T-cell (primary cell): Measurements from ENCODE around the gene RAPGEF4. TPM values are rescaled to one million over a fixed set of nuclear protein-coding genes. Genes with fewer than 3 reads are reported as not detected.

ENCODE experiments used
- ATAC-seq, 4 experiments: fragments of 200-7000 bp in 3 of 4; fragments of 150-1000 bp in 1 of 4; cut with Tn5 transposase; replicated peaks in 1 of 4; 1 replicate in 3 of 4; 2 replicates in 1 of 4; pipeline ENCODE4 v1.10.0; 2021; ENCODE audit warnings: moderate library complexity in 3 of 4, mild to moderate bottlenecking in 2 of 4, moderate number of reproducible peaks in 1 of 4
- CTCF ChIA-PET, 2 donors: fragments of 300-600 bp; sonication (Branson Sonifier 250); formaldehyde crosslinking; loops; one replicate each; lab custom pipeline; 2022; ENCODE audit warnings: antibody characterized with exemption in 2 of 2; lab: Charles Lee
- POLR2A ChIA-PET, 2 donors: fragments of 300-600 bp; sonication (Branson Sonifier 250); formaldehyde crosslinking; loops; one replicate each; lab custom pipeline; 2022; ENCODE audit warnings: antibody characterized with exemption in 2 of 2; lab: Charles Lee
- DNase-seq, 35 experiments: peaks; one replicate each; pipeline versions ENCODE4 v3.0.0 to v3.0.0-alpha.2; 2013 to 2023
- H3K27ac ChIP-seq: one replicate; pipeline ENCODE4 v1.5.1; 2013; ENCODE audit warnings: low read length
- H3K27me3 ChIP-seq, 2 experiments: replicated peaks in 1 of 2; 1 replicate in 1 of 2; 2 replicates in 1 of 2; pipeline versions ENCODE4 v1.6.1 to v1.7.0; 2013; ENCODE audit warnings: low read length in 1 of 2, mixed read lengths in 1 of 2; ENCODE audit not compliant: control insufficient read depth in 2 of 2, insufficient read depth in 2 of 2; ENCODE audit errors: extremely low read depth in 1 of 2
- H3K36me3 ChIP-seq, 2 donors: 1 replicate in 1 of 2; 2 replicates in 1 of 2; pipeline versions ENCODE4 v1.6.1 to v1.7.0; 2013; ENCODE audit warnings: low read length in 1 of 2; ENCODE audit not compliant: control insufficient read depth in 2 of 2, insufficient read depth in 1 of 2; ENCODE audit errors: extremely low read depth in 1 of 2
- H3K4me1 ChIP-seq, 2 experiments: 1 replicate in 1 of 2; 2 replicates in 1 of 2; pipeline versions ENCODE4 v1.6.1 to v1.7.0; 2013; ENCODE audit warnings: low read length in 2 of 2, mixed read lengths in 1 of 2; ENCODE audit not compliant: insufficient read depth in 2 of 2, control insufficient read depth in 1 of 2; ENCODE audit errors: extremely low read depth in 1 of 2
- H3K4me3 ChIP-seq, 2 donors: 1 replicate in 1 of 2; 2 replicates in 1 of 2; pipeline versions ENCODE4 v1.5.1 to v1.7.0; 2013; ENCODE audit warnings: mild to moderate bottlenecking in 2 of 2, low read length in 1 of 2, moderate library complexity in 1 of 2; ENCODE audit not compliant: control insufficient read depth in 1 of 2; ENCODE audit errors: extremely low read depth in 1 of 2
- H3K9me3 ChIP-seq: 2 replicates; pipeline ENCODE4 v1.7.0; 2013
- H3K27ac Mint-ChIP-seq, 2 donors: one replicate each; pipeline ENCODE4 v1.8.0; 2020 to 2021; ENCODE audit warnings: mild to moderate bottlenecking in 2 of 2, mixed read lengths in 2 of 2
- H3K27me3 Mint-ChIP-seq, 2 donors: one replicate each; pipeline ENCODE4 v1.8.0; 2021 to 2022; ENCODE audit warnings: mixed read lengths in 2 of 2
- H3K36me3 Mint-ChIP-seq: one replicate; pipeline ENCODE4 v1.8.0; 2021; ENCODE audit warnings: mixed read lengths
- H3K4me1 Mint-ChIP-seq, 3 donors: one replicate each; pipeline ENCODE4 v1.8.0; 2020 to 2022; ENCODE audit warnings: mixed read lengths in 3 of 3, mild to moderate bottlenecking in 1 of 3
- H3K4me3 Mint-ChIP-seq, 3 donors: one replicate each; pipeline ENCODE4 v1.8.0; 2020 to 2022; ENCODE audit warnings: mild to moderate bottlenecking in 3 of 3, mixed read lengths in 3 of 3, moderate library complexity in 3 of 3
- H3K9me3 Mint-ChIP-seq, 3 donors: one replicate each; pipeline ENCODE4 v1.8.0; 2020 to 2022; ENCODE audit warnings: mixed read lengths in 3 of 3
- WGBS: methylation state at CpG from one replicate; pipeline ENCODE4 v1.1.5; 2013; ENCODE audit warnings: missing lambda C conversion rate; ENCODE audit not compliant: insufficient coverage; 5-methylcytosine and 5-hydroxymethylcytosine counted together
- total RNA-seq, 35 experiments: library from RNA in 6 of 35; stranded (reverse) in 6 of 35; fragments of 120-200 nt in 1 of 35; gene quantifications; one replicate each; pipeline versions ENCODE4 v1.2.1 to v1.2.4 and lab custom pipeline; 2013 to 2026

The RAPGEF4 gene
- total RNA-seq, 5 donors from 2014 or later (not counting 1 experiment from before 2014, with no cell fraction given), result 0.18 to 2.5 (median 0.38) TPM

DNA sequence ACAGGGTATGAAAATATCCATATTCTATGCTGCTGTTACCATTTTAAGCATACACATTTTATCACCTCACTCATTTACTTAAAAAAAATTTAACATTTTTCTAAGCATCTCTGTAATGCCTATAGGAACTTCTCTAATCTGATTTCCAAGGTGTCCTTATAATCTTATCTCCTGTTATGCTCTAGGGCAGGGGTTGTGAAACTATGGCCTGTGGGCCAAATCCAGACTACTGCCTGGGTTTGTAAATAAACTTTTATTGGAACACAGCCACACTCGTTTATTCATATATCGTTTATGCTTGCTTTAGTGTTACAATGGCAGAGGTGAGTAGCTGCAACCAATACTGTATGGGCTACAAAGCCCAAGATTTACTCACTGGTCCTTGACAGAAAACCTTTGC is 151.6 kb downstream of the RAPGEF4 start:
- CTCF ChIA-PET, result no interaction called here

DNA sequence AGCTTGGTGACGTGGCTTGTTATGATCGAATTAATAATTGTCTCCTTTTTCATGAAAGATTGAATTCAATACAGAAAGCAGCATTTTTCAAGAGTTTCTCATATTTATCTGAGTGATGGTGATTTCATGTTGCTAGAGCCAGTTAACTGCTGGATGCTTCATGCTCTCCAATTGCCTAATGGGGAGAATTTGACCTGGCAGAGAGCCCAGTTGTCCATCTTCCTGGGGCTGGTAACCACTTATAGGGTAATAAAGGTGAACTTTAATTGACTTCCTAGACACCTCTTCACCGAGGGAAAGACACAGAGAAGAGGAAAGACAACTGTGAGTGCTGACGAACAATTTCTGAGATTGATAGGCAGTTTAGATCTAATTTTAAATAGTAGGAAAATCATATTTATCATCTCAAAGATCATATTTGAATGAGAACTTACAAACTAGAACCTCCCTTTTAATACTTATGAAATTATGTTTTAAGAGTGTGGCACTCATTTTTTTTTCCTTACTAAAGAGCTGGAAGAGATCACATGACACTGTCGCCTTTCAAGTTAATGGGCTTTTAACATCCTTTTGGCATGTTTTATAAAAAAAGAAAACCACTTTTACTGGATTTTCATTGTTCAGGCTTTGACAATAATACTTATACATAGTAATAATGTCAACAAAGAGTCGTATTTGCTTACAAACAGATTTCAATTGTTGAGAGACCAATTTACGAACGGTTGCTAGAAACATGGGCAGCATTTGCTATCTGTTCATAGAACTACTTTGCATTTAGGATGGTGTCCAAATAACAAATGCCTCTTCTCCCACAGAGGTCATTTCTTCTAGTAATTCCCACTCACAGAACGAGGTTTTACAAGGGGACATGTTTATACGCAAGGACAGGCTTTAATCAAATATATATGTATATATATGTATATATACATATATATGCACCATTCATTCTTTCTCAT is 153.3 kb downstream of the RAPGEF4 start:
- H3K36me3 Mint-ChIP-seq, result no peaks in the 10 kb centered on the region
- no peak overlapping the region for H3K4me3 ChIP-seq
- no peaks in the 10 kb centered on the region for H3K36me3 ChIP-seq
- H3K9me3 Mint-ChIP-seq, result no peaks in the 10 kb centered on the region
- H3K4me1 ChIP-seq, result no peaks in the 10 kb centered on the region
- WGBS, result no CpG with 5 or more reads among the region's 10 CpGs
- H3K27ac Mint-ChIP-seq, result no peak overlapping the region
- ChIA-PET POLR2A (no interaction called here), CTCF (no interaction called here)
- H3K9me3 ChIP-seq, result no peaks in the 10 kb centered on the region
- ATAC-seq (no peak), DNase-seq (no peak)
- H3K27ac ChIP-seq, result no peak overlapping the region
- no peak overlapping the region for H3K4me3 Mint-ChIP-seq
- no peaks in the 10 kb centered on the region for H3K4me1 Mint-ChIP-seq
- H3K27me3 ChIP-seq, result peaks cover 0 to 9% of the 10 kb centered on the region in 2 experiments
- peaks cover 20 to 24% of the 10 kb centered on the region in 2 donors for H3K27me3 Mint-ChIP-seq

More for the DNA sequence above, 151.6 kb downstream of the RAPGEF4 start:
- no peak overlapping the region for H3K4me3 Mint-ChIP-seq
- POLR2A ChIA-PET, result no interaction called here
- DNase-seq (no peak), ATAC-seq (no peak)
- no peaks in the 10 kb centered on the region for H3K9me3 ChIP-seq
- H3K9me3 Mint-ChIP-seq, result no peaks in the 10 kb centered on the region
- WGBS, result 100% methylated on average over 2 of the region's 2 CpGs
- H3K4me1 ChIP-seq, result no peaks in the 10 kb centered on the region
- no peaks in the 10 kb centered on the region for H3K4me1 Mint-ChIP-seq
- peaks cover 0 to 4% of the 10 kb centered on the region in 2 experiments for H3K27me3 ChIP-seq
- H3K36me3 Mint-ChIP-seq, result no peaks in the 10 kb centered on the region
- no peak overlapping the region for H3K4me3 ChIP-seq
- H3K27me3 Mint-ChIP-seq, result peaks cover 12 to 15% of the 10 kb centered on the region in 2 donors
- no peak overlapping the region for H3K27ac Mint-ChIP-seq
- H3K27ac ChIP-seq, result no peak overlapping the region
- H3K36me3 ChIP-seq, result no peaks in the 10 kb centered on the region

DNA sequence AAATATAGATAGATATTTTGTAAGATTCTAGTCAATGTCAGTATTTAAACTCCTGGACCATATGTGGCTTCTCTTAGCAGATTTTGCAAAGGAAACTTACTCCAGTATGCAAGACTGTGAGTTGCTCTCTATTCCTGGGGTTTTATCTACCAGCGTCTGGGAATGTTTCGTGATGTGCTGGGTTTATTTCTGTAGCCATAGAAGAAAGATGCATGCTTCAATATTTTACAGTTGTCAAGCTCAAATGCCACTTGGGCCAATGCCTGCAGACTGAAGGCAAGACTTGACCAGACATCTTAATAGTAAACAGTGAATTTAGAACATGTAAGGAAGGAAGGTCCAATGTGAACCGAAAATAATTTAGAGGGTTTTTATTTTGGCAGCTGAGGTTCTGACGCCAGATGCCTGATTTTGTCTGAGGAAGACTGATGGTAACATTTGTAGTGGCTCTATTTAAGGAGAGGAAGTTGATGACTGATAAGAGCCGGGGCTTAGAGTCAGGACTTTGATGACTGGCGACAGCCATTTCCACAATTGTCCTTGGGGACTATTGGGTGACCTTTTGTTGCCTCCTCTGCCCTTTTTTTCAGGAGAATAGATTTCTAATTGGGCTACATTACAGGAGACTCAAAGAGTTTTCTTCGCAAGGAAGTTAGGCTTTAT is 154.3 kb downstream of the RAPGEF4 start:
- Mint-ChIP-seq H3K27me3 (peaks cover 23 to 24% of the 10 kb centered on the region in 2 donors), H3K36me3 (no peaks in the 10 kb centered on the region), H3K9me3 (no peaks in the 10 kb centered on the region), H3K4me3 (no peak overlapping the region), H3K27ac (no peak overlapping the region), H3K4me1 (no peaks in the 10 kb centered on the region)
- Histone ChIP-seq H3K4me3 (no peak overlapping the region), H3K36me3 (no peaks in the 10 kb centered on the region), H3K27ac (no peak overlapping the region), H3K4me1 (no peaks in the 10 kb centered on the region), H3K27me3 (peaks cover 0 to 7% of the 10 kb centered on the region in 2 experiments), H3K9me3 (no peaks in the 10 kb centered on the region)
- 32% methylated on average over 6 of the region's 7 CpGs for WGBS
- DNase-seq (no peak), ATAC-seq (no peak)
- CTCF ChIA-PET, result no interaction called here
- POLR2A ChIA-PET, result no interaction called here

DNA sequence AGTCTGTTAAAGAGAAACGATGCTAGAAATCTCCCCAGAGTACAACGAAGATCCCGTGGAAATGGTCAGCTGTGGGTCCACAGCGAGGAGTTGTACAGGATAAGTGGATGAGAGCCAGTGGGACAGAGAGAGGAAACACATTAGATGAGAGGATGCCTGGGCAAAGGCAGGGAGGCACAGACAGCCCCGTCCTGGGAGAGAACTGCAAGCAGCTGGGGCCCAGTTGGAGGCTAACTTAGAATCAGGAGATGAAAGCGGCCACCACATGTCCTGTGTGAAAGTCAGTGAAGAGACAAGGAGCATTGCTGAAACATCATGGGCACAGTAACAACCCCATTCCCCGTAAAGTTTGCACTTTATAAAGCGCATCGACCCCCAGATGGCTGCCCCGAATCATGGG is 157.5 kb downstream of the RAPGEF4 start:
- Mint-ChIP-seq H3K4me1 (no peaks in the 10 kb centered on the region), H3K4me3 (no peak overlapping the region), H3K27ac (no peak overlapping the region), H3K36me3 (no peaks in the 10 kb centered on the region), H3K27me3 (peaks cover 26 to 29% of the 10 kb centered on the region in 2 donors), H3K9me3 (no peaks in the 10 kb centered on the region)
- ATAC-seq, result no peak
- H3K36me3 ChIP-seq, result no peaks in the 10 kb centered on the region
- peaks cover 0 to 7% of the 10 kb centered on the region in 2 experiments for H3K27me3 ChIP-seq
- no peak overlapping the region for H3K4me3 ChIP-seq
- no peaks in the 10 kb centered on the region for H3K4me1 ChIP-seq
- ChIA-PET POLR2A (no interaction called here), CTCF (no interaction called here)
- DNase-seq, result no peak
- H3K9me3 ChIP-seq, result no peaks in the 10 kb centered on the region
- WGBS, result 77% methylated on average over 6 of the region's 10 CpGs
- H3K27ac ChIP-seq, result no peak overlapping the region

DNA sequence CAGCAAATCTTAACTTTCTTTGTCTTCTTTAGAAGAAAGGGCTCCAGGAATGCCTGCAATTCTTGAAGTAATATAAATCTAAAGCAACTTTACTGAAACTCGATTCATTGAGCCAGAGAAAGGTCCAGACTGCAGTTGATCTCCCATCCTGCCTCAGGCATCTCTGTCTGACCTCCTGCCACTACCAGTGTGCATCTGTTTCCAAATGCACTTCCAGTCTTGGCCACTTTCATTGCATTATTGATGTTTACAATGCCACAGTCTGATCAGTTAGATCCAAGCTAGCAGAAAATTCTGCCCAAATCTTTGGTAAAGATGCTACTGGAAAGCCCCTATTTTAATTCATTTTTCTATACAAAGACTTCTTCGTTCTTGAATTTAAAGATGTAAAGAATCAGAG is 158.0 kb downstream of the RAPGEF4 start:
- no peaks in the 10 kb centered on the region for H3K9me3 ChIP-seq
- H3K4me3 ChIP-seq, result no peak overlapping the region
- no peaks in the 10 kb centered on the region for H3K36me3 ChIP-seq
- WGBS, result no CpG with 5 or more reads among the region's 2 CpGs
- CTCF ChIA-PET, result no interaction called here
- no peaks in the 10 kb centered on the region for H3K9me3 Mint-ChIP-seq
- H3K4me1 Mint-ChIP-seq, result no peaks in the 10 kb centered on the region
- peaks cover 0 to 13% of the 10 kb centered on the region in 2 experiments for H3K27me3 ChIP-seq
- ATAC-seq, result no peak
- no peaks in the 10 kb centered on the region for H3K36me3 Mint-ChIP-seq
- peaks cover 29 to 34% of the 10 kb centered on the region in 2 donors for H3K27me3 Mint-ChIP-seq
- no peak overlapping the region for H3K27ac Mint-ChIP-seq
- no peak overlapping the region for H3K4me3 Mint-ChIP-seq
- POLR2A ChIA-PET, result no interaction called here
- H3K4me1 ChIP-seq, result no peaks in the 10 kb centered on the region
- H3K27ac ChIP-seq, result no peak overlapping the region
- no peak for DNase-seq

DNA sequence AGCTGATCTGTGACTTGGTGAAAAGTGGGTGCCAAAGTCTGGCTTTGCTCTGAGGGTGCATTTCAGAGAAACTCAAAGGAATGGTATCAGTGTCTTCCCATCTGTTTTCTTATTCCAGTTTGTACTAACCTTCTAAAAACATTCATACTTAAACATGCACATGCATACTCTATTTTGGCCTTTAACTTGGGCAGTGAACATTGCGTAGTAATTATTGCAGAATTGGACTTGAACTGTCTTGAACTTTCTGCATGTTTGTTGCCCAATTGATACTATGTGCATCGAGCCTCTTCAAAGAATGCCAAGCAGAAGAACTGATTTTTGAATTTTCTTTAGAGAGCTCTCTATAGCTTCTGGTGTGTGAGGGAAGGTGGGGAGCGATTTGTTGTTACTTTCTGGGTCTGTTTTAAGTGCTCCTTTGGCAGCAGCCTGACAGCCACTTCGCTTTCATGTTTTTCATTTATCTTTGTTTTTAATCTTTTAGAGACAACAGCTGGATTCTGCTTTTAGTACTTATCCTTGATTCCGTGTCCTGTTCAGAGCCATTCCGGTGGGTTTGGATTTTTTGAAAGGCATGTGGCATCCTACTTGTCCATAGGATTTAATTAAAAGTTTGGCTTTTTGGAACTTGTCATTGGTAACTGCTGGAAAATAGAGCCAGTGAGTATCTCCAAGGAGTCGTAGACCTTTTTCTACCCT is 159.2 kb downstream of the RAPGEF4 start:
- H3K27me3 ChIP-seq, result peaks cover 0 to 17% of the 10 kb centered on the region in 2 experiments
- Mint-ChIP-seq H3K27ac (no peak overlapping the region), H3K4me3 (no peak overlapping the region), H3K36me3 (no peaks in the 10 kb centered on the region), H3K4me1 (no peaks in the 10 kb centered on the region), H3K27me3 (peaks cover 31 to 42% of the 10 kb centered on the region in 2 donors), H3K9me3 (no peaks in the 10 kb centered on the region)
- no peaks in the 10 kb centered on the region for H3K9me3 ChIP-seq
- no peaks in the 10 kb centered on the region for H3K36me3 ChIP-seq
- DNase-seq, result no peak
- no peaks in the 10 kb centered on the region for H3K4me1 ChIP-seq
- no peak for ATAC-seq
- CTCF ChIA-PET, result no interaction called here
- H3K27ac ChIP-seq, result no peak overlapping the region
- POLR2A ChIA-PET, result no interaction called here
- WGBS, result 65% methylated on average over 7 of the region's 7 CpGs
- H3K4me3 ChIP-seq, result no peak overlapping the region
